H1 (cell line): Measurements from ENCODE around the gene TOR4A. TPM values are rescaled to one million over a fixed set of nuclear protein-coding genes. Genes with fewer than 3 reads are reported as not detected.
"Not testable (repeated sequence)": the region's sequence is repeated elsewhere in the genome, so short reads cannot be mapped to it uniquely, and the experiment has no call there.

Experiments
- CTCF ChIA-PET: fragments of 300-600 bp; sonication (Branson Sonifier 250); formaldehyde crosslinking; loops from one replicate; lab custom pipeline; 2021; ENCODE audit not compliant: partially characterized antibody; lab: Charles Lee
- POLR2A ChIA-PET: fragments of 300-600 bp; sonication (Branson Sonifier 250); formaldehyde crosslinking; loops from one replicate; lab custom pipeline; 2021; ENCODE audit warnings: inconsistent platforms; ENCODE audit not compliant: partially characterized antibody; lab: Charles Lee
- DNase-seq, 2 experiments: peaks; one replicate each; pipeline versions ENCODE4 v3.0.0 to v3.0.0-alpha.2; 2010 to 2022; ENCODE audit warnings: low spot score in 2 of 2, low read depth in 1 of 2, mixed read lengths in 1 of 2
- FAIRE-seq: peaks from 2 replicates; lab custom pipeline; 2011; peaks lifted over from hg19 to GRCh38; lab: Jason Lieb, UNC
- H2AFZ ChIP-seq: 2 replicates; pipeline ENCODE4 v1.8.1; 2012; ENCODE audit warnings: low read length, inconsistent platforms
- H2AK5ac ChIP-seq: 2 replicates; pipeline ENCODE4 v1.6.1; 2013; ENCODE audit warnings: low read depth, low read length
- H2BK120ac ChIP-seq: replicated peaks from 2 replicates; pipeline ENCODE3; 2013; ENCODE audit warnings: low read depth, low read length, inconsistent platforms
- H2BK12ac ChIP-seq: 2 replicates; pipeline ENCODE4 v1.6.1; 2013; ENCODE audit warnings: low read depth, low read length
- H2BK15ac ChIP-seq: 2 replicates; pipeline ENCODE4 v1.6.1; 2013; ENCODE audit warnings: low read length
- H2BK20ac ChIP-seq: 2 replicates; pipeline ENCODE4 v1.6.1; 2013; ENCODE audit warnings: low read length
- H2BK5ac ChIP-seq: 2 replicates; pipeline ENCODE4 v1.6.1; 2013; ENCODE audit warnings: low read depth, low read length
- H3K14ac ChIP-seq: 2 replicates; pipeline ENCODE4 v1.6.1; 2013; ENCODE audit warnings: inconsistent platforms; ENCODE audit not compliant: insufficient read length
- H3K18ac ChIP-seq: 2 replicates; pipeline ENCODE4 v1.6.1; 2013; ENCODE audit warnings: low read length; ENCODE audit errors: extremely low read depth
- H3K23ac ChIP-seq: 2 replicates; pipeline ENCODE4 v1.6.1; 2013; ENCODE audit warnings: inconsistent platforms; ENCODE audit not compliant: insufficient read length
- H3K23me2 ChIP-seq: 2 replicates; pipeline ENCODE4 v1.6.1; 2013; ENCODE audit warnings: low read depth, low read length
- H3K27ac ChIP-seq: 2 replicates; pipeline ENCODE4 v1.6.1; 2011; ENCODE audit warnings: low read depth, low read length, inconsistent platforms
- H3K27me3 ChIP-seq, 4 experiments: replicated peaks in 1 of 4; 1 replicate in 1 of 4; 2 replicates in 3 of 4; pipeline versions ENCODE4 v1.6.1 to v1.8.1; 2011 to 2013; ENCODE audit warnings: low read length in 3 of 4, mild to moderate bottlenecking in 3 of 4, inconsistent platforms in 2 of 4, mixed read lengths in 2 of 4, moderate library complexity in 1 of 4; ENCODE audit not compliant: control insufficient read depth in 3 of 4, insufficient read depth in 3 of 4; ENCODE audit errors: extremely low read depth in 1 of 4
- H3K36me3 ChIP-seq, 4 experiments: 2 replicates each; pipeline versions ENCODE4 v1.6.1 to v1.8.1; 2011 to 2013; ENCODE audit warnings: mild to moderate bottlenecking in 4 of 4, low read length in 3 of 4, moderate library complexity in 2 of 4, control low read depth in 1 of 4, inconsistent platforms in 1 of 4; ENCODE audit not compliant: insufficient read depth in 4 of 4, control insufficient read depth in 2 of 4
- H3K4ac ChIP-seq: replicated peaks from 2 replicates; pipeline ENCODE3; 2013; ENCODE audit warnings: low read length, low read depth, mixed read lengths, inconsistent platforms; ENCODE audit not compliant: insufficient read length
- H3K4me1 ChIP-seq, 4 experiments: replicated peaks in 1 of 4; 1 replicate in 1 of 4; 2 replicates in 3 of 4; pipeline versions ENCODE4 v1.6.1 to v1.8.1; 2011 to 2013; ENCODE audit warnings: low read length in 3 of 4, inconsistent platforms in 2 of 4, mixed read lengths in 1 of 4; ENCODE audit not compliant: insufficient read depth in 4 of 4, control insufficient read depth in 3 of 4
- H3K4me2 ChIP-seq, 2 experiments: 2 replicates each; pipeline versions ENCODE4 v1.6.1 to v1.8.1; 2011 to 2013; ENCODE audit warnings: low read depth in 2 of 2, low read length in 2 of 2, control low read depth in 1 of 2, inconsistent platforms in 1 of 2, mild to moderate bottlenecking in 1 of 2; ENCODE audit not compliant: insufficient read depth in 1 of 2
- H3K4me3 ChIP-seq, 4 experiments: fragments of 200-600, 300-600 bp in 1 of 4; sonication (generic), shearing (Covaris generic), sonication (Bioruptor Twin) in 1 of 4; 2 replicates each; pipeline versions ENCODE4 v1.5.1 to v1.8.1; 2011 to 2016; ENCODE audit warnings: low read length in 4 of 4, low read depth in 3 of 4, control low read depth in 2 of 4, inconsistent platforms in 2 of 4, mild to moderate bottlenecking in 2 of 4, mixed read lengths in 1 of 4, moderate library complexity in 1 of 4; ENCODE audit not compliant: insufficient read depth in 2 of 4; ENCODE audit errors: extremely low read depth in 1 of 4
- H3K56ac ChIP-seq: replicated peaks from 2 replicates; pipeline ENCODE3; 2013; ENCODE audit warnings: low read depth, mild to moderate bottlenecking, mixed read lengths, low read length, inconsistent platforms; ENCODE audit not compliant: insufficient read length
- H3K79me1 ChIP-seq: 2 replicates; pipeline ENCODE4 v1.6.1; 2013; ENCODE audit warnings: low read depth, low read length, control low read depth
- H3K79me2 ChIP-seq, 2 experiments: 2 replicates each; pipeline versions ENCODE4 v1.6.1 to v1.8.1; 2012 to 2013; ENCODE audit warnings: low read length in 2 of 2, mild to moderate bottlenecking in 2 of 2, inconsistent platforms in 1 of 2; ENCODE audit not compliant: insufficient read depth in 2 of 2, control insufficient read depth in 1 of 2
- H3K9ac ChIP-seq, 4 experiments: replicated peaks in 1 of 4; 1 replicate in 1 of 4; 2 replicates in 3 of 4; pipeline versions ENCODE4 v1.6.1 to v1.8.1; 2011 to 2013; ENCODE audit warnings: low read depth in 3 of 4, low read length in 3 of 4, control low read depth in 2 of 4, mild to moderate bottlenecking in 2 of 4, moderate library complexity in 2 of 4, inconsistent platforms in 1 of 4; ENCODE audit errors: extremely low read depth in 1 of 4
- H3K9me3 ChIP-seq, 2 experiments: 2 replicates each; pipeline versions ENCODE4 v1.6.1 to v1.8.1; 2012 to 2013; ENCODE audit warnings: mild to moderate bottlenecking in 2 of 2, moderate library complexity in 2 of 2, control low read depth in 1 of 2, inconsistent platforms in 1 of 2, low read depth in 1 of 2, low read length in 1 of 2, mixed read lengths in 1 of 2; ENCODE audit not compliant: insufficient read depth in 2 of 2
- H4K20me1 ChIP-seq, 2 experiments: replicated peaks in 1 of 2; 2 replicates each; pipeline versions ENCODE3 to v1.8.1; 2011 to 2013; ENCODE audit warnings: inconsistent platforms in 2 of 2, low read length in 2 of 2, mild to moderate bottlenecking in 1 of 2; ENCODE audit not compliant: insufficient read depth in 2 of 2, control insufficient read depth in 1 of 2
- H4K5ac ChIP-seq: 2 replicates; pipeline ENCODE4 v1.6.1; 2013; ENCODE audit warnings: low read length, low read depth, mixed read lengths, inconsistent platforms; ENCODE audit not compliant: insufficient read length
- H4K8ac ChIP-seq: 2 replicates; pipeline ENCODE4 v1.8.0; 2013; ENCODE audit warnings: mild to moderate bottlenecking, moderate library complexity, low read length, inconsistent platforms; ENCODE audit not compliant: insufficient read depth; ENCODE audit errors: extremely low read depth
- H4K91ac ChIP-seq: replicated peaks from 2 replicates; pipeline ENCODE3; 2013; ENCODE audit warnings: low read length, mixed read lengths, inconsistent platforms; ENCODE audit not compliant: insufficient read length
- RAD21 ChIP-seq, 2 experiments: IDR thresholded peaks in 1 of 2; conservative IDR thresholded peaks in 1 of 2; 2 replicates each; pipeline ENCODE4 v1.6.1; 2011; ENCODE audit warnings: low read depth in 2 of 2, low read length in 2 of 2, improper control_type of control experiment in 1 of 2, inconsistent platforms in 1 of 2, mild to moderate bottlenecking in 1 of 2, moderate library complexity in 1 of 2
- RFX5 ChIP-seq: IDR thresholded peaks from 2 replicates; pipeline ENCODE4 v1.6.1; 2011; ENCODE audit warnings: low read depth, low read length, improper control_type of control experiment, borderline replicate concordance
- WGBS, 2 experiments: shearing (Covaris generic) in 1 of 2; methylation state at CpG; one replicate each; pipeline versions ENCODE4 v1.1.6 to v1.1.7; 2013 to 2015; ENCODE audit warnings: low lambda C conversion rate in 2 of 2, mixed read lengths in 2 of 2, inconsistent platforms in 1 of 2, low coverage in 1 of 2, missing lambda C conversion rate in 1 of 2; ENCODE audit not compliant: insufficient replicate concordance in 2 of 2, insufficient coverage in 1 of 2, insufficient read length in 1 of 2; ENCODE audit errors: extremely low coverage in 1 of 2, missing lambda C conversion rate in 1 of 2; 5-methylcytosine and 5-hydroxymethylcytosine counted together
- polyA plus RNA-seq, 7 experiments: library from polyadenylated mRNA; depleted of rRNA in 3 of 7; stranded (reverse) in 5 of 7; unstranded in 2 of 7; fragments of >200 nt in 5 of 7; fragments of 200-250 nt in 2 of 7; gene quantifications; 1 replicate in 5 of 7; 2 replicates in 1 of 7; 4 replicates in 1 of 7; pipeline versions ENCODE4 v1.2.1 to v1.2.3, GENCODE V29; 2011 to 2013; ENCODE audit warnings: missing spikeins in 2 of 7, mixed read lengths in 2 of 7
- total RNA-seq: library from RNA; stranded (reverse); fragmentation: NEBNext Ultra II Directional; extraction: Animal tissue kit (Norgen Biotek cat#: 25700); gene quantifications from 2 replicates; pipeline ENCODE4 v1.2.1, GENCODE V29; 2021
- TF ChIP-seq, protein P1 (sequence below), 3 experiments: IDR thresholded peaks; 1 replicate in 2 of 3; 2 replicates in 1 of 3; pipeline versions ENCODE4 v1.5.1 to v1.6.1; 2011; ENCODE audit warnings: low read length in 3 of 3, mild to moderate bottlenecking in 3 of 3, inconsistent platforms in 2 of 3, low read depth in 1 of 3, moderate library complexity in 1 of 3; ENCODE audit not compliant: insufficient read depth in 1 of 3; ENCODE audit errors: control extremely low read depth in 1 of 3

Gene TOR4A
- total and polyA plus RNA-seq, 2 of the 8 experiments (the other 6 are each of a cell fraction or from before 2014, with no cell fraction given) = 8.4 to 9.3 TPM

DNA sequence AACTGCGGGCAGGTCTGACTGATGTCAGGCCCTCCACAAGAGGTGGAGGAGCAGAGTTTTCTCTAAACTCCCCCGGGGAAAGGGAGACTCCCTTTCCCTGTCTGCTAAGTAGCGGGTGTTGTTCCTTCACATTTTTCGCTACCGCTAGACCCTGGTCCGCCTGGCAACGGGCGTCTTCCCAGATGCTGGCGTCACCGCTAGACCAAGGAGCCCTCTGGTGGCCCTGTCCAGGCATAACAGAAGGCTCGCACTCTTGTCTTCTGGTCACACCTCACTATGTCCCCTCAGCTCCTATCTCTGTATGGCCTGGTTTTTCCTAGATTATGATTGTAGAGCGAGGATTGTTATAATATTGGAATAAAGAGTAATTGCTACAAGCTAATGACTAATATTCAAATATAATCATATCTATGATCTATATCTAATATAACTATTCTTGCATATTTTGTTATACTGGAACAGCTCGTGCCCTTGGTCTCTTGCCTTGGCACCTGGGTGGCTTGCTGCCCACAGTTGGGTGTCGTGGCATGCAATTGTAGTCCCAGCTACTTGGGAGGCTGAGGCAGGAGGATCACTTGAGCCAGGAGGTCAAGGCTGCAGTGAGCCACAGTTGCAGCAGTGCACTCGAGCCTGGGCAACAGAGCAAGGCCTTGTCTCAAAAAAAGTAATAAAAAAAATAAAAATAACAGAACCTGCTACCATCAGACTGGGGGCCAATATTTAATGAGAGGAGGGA is 15.2 kb upstream of the TOR4A start:
- not testable (repeated sequence) for FAIRE-seq, H3K56ac ChIP-seq, H2BK12ac ChIP-seq, H3K4me1 ChIP-seq, H2AK5ac ChIP-seq, H3K4me2 ChIP-seq, H4K8ac ChIP-seq, H2BK5ac ChIP-seq, H3K79me2 ChIP-seq, H3K9ac ChIP-seq, H3K4ac ChIP-seq, H3K23ac ChIP-seq, H3K4me3 ChIP-seq, H2BK120ac ChIP-seq, H4K5ac ChIP-seq, H3K27ac ChIP-seq, H3K27me3 ChIP-seq, H3K23me2 ChIP-seq, H2BK20ac ChIP-seq, DNase-seq, H3K18ac ChIP-seq, H3K79me1 ChIP-seq, H2AFZ ChIP-seq, H2BK15ac ChIP-seq, H4K91ac ChIP-seq, H3K14ac ChIP-seq, H3K9me3 ChIP-seq, H4K20me1 ChIP-seq
- peaks cover 9 to 34% (median 25%) of the 10 kb centered on the region in 4 experiments for H3K36me3 ChIP-seq
- 44% methylated on average over 15 of the region's 15 CpGs; no CpG with 5 or more reads in 1 of the 2 experiments for WGBS, 2 experiments
- TF ChIP-seq, protein P1, sequence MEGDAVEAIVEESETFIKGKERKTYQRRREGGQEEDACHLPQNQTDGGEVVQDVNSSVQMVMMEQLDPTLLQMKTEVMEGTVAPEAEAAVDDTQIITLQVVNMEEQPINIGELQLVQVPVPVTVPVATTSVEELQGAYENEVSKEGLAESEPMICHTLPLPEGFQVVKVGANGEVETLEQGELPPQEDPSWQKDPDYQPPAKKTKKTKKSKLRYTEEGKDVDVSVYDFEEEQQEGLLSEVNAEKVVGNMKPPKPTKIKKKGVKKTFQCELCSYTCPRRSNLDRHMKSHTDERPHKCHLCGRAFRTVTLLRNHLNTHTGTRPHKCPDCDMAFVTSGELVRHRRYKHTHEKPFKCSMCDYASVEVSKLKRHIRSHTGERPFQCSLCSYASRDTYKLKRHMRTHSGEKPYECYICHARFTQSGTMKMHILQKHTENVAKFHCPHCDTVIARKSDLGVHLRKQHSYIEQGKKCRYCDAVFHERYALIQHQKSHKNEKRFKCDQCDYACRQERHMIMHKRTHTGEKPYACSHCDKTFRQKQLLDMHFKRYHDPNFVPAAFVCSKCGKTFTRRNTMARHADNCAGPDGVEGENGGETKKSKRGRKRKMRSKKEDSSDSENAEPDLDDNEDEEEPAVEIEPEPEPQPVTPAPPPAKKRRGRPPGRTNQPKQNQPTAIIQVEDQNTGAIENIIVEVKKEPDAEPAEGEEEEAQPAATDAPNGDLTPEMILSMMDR (IDR thresholded peaks at IDR 0.05; ENCODE audit: control extremely low read depth in 1 of 3, insufficient read depth in 1 of 3, low read depth in 1 of 3, low read length in 3 of 3) = peak in 2 of 3 experiments; percentile 18 to 38; a peak in 2 of 4 replicates
- TF ChIP-seq RFX5 (peak; percentile 60), RAD21 (IDR thresholded peaks at IDR 0.05 in 1 of 2, conservative IDR thresholded peaks at IDR 0.05 in 1 of 2; ENCODE audit: low read depth in 2 of 2, low read length in 2 of 2) (peak in 1 of 2 experiments; percentile 19; a peak in 2 of 4 replicates)
- CTCF ChIA-PET = interaction anchor here (0.8 to 5.3 kb wide), 11 partner anchors 11 to 86 kb away, joined by 3 to 29 read pairs (median 7); partner anchors contain the start of gene TOR4A
- POLR2A ChIA-PET = interaction anchor here (0.7 to 69.9 kb wide), 4 partner anchors 5 to 185 kb away, joined by 3 to 1462 read pairs (median 732); partner anchors contain the start of genes CYSRT1, NDOR1, NELFB and RNF208
